GM23338 (cell line): ENCODE measurements around the gene SYK. TPM values are rescaled to one million over a fixed set of nuclear protein-coding genes. Genes with fewer than 3 reads are reported as not detected.

Experiments used
- ATAC-seq: fragments of 200-7000 bp; cut with Tn5 transposase; 3 replicates; pipeline ENCODE4 v1.9.1; 2020
- DNase-seq: peaks from one replicate; pipeline ENCODE4 v3.0.0-alpha.2; 2015; ENCODE audit warnings: low spot score
- H2AFZ ChIP-seq: fragments of 200-600 bp; sonication (generic); 2 replicates; pipeline ENCODE4 v1.8.0; 2016; ENCODE audit warnings: antibody characterized with exemption, mild to moderate bottlenecking, moderate library complexity
- H3F3A ChIP-seq: fragments of 200-600 bp; sonication (generic); replicated peaks from 2 replicates; pipeline ENCODE4 v1.8.0; 2017; ENCODE audit warnings: antibody characterized with exemption, mixed run types, low read depth
- H3K27ac ChIP-seq: fragments of 200-600 bp; sonication (generic); 2 replicates; pipeline ENCODE4 v1.6.1; 2016; ENCODE audit warnings: low read depth
- H3K27me3 ChIP-seq: fragments of 200-600 bp; sonication (generic); 2 replicates; pipeline ENCODE4 v1.8.0; 2016; ENCODE audit warnings: mild to moderate bottlenecking, mixed run types, moderate library complexity; ENCODE audit not compliant: insufficient read depth
- H3K36me3 ChIP-seq: fragments of 200-600 bp; sonication (generic); 2 replicates; pipeline ENCODE4 v1.8.0; 2016; ENCODE audit warnings: mild to moderate bottlenecking; ENCODE audit not compliant: insufficient read depth
- H3K4me1 ChIP-seq: fragments of 200-600 bp; sonication (generic); 2 replicates; pipeline ENCODE4 v1.8.0; 2016; ENCODE audit warnings: mild to moderate bottlenecking, moderate library complexity; ENCODE audit not compliant: insufficient read depth
- H3K4me2 ChIP-seq: fragments of 200-600 bp; sonication (generic); 2 replicates; pipeline ENCODE4 v1.7.1; 2017; ENCODE audit warnings: mixed run types
- H3K4me3 ChIP-seq: fragments of 200-600 bp; sonication (generic); 2 replicates; pipeline ENCODE4 v1.6.1; 2016; ENCODE audit warnings: mixed run types
- H3K79me2 ChIP-seq: fragments of 200-600 bp; sonication (generic); replicated peaks from 2 replicates; pipeline ENCODE4 v1.8.0; 2017; ENCODE audit warnings: mild to moderate bottlenecking; ENCODE audit not compliant: insufficient read depth
- H3K9me2 ChIP-seq: fragments of 200-600 bp; sonication (generic); 2 replicates; pipeline ENCODE4 v1.8.0; 2017; ENCODE audit not compliant: insufficient read depth
- H4K20me1 ChIP-seq: fragments of 200-600 bp; sonication (generic); replicated peaks from 2 replicates; pipeline ENCODE4 v1.8.0; 2017; ENCODE audit warnings: mild to moderate bottlenecking; ENCODE audit not compliant: insufficient read depth
- H3K27ac Mint-ChIP-seq: 2 replicates; pipeline ENCODE4 v1.8.0; 2020; ENCODE audit warnings: inconsistent platforms, mild to moderate bottlenecking, moderate library complexity, mixed read lengths
- H3K27me3 Mint-ChIP-seq: 3 replicates; pipeline ENCODE4 v1.8.0; 2022; ENCODE audit warnings: low read depth, mild to moderate bottlenecking, moderate library complexity, mixed read lengths, inconsistent platforms; ENCODE audit not compliant: insufficient read depth, poor library complexity
- H3K36me3 Mint-ChIP-seq: 3 replicates; pipeline ENCODE4 v1.8.0; 2021; ENCODE audit warnings: low read depth, mild to moderate bottlenecking, inconsistent platforms, moderate library complexity, mixed read lengths
- H3K4me1 Mint-ChIP-seq: 3 replicates; pipeline ENCODE4 v1.8.0; 2020; ENCODE audit warnings: mild to moderate bottlenecking, inconsistent platforms, mixed read lengths
- H3K4me3 Mint-ChIP-seq: 3 replicates; pipeline ENCODE4 v1.8.0; 2021; ENCODE audit warnings: moderate library complexity, mild to moderate bottlenecking, inconsistent platforms, mixed read lengths
- H3K9me3 Mint-ChIP-seq: 3 replicates; pipeline ENCODE4 v1.8.0; 2020; ENCODE audit warnings: moderate library complexity, mild to moderate bottlenecking, inconsistent platforms, mixed read lengths
- CTCF ChIP-seq, 2 experiments: fragments of 200-600 bp in 1 of 2; sonication (generic) in 1 of 2; conservative IDR thresholded peaks; 2 replicates each; pipeline versions ENCODE4 v1.5.1 to v1.6.1; 2016 to 2017; ENCODE audit warnings: antibody characterized with exemption in 2 of 2, low read depth in 2 of 2, mild to moderate bottlenecking in 2 of 2, moderate library complexity in 1 of 2
- EZH2phosphoT487 ChIP-seq: fragments of 200-600 bp; sonication (generic); IDR thresholded peaks from one replicate; pipeline ENCODE4 v1.8.1; 2018; ENCODE audit warnings: antibody characterized with exemption; ENCODE audit not compliant: unreplicated experiment
- NANOG ChIP-seq: IDR thresholded peaks from 2 replicates; pipeline ENCODE4 v1.6.1; 2016; ENCODE audit warnings: antibody characterized with exemption, borderline replicate concordance
- STAT1 ChIP-seq: IDR thresholded peaks from one replicate; pipeline ENCODE4 v1.6.1; 2016; ENCODE audit warnings: antibody characterized with exemption; ENCODE audit not compliant: unreplicated experiment
- ZNF331 ChIP-seq: fragments of 250-450 bp; sonication (Bioruptor Pico); IDR thresholded peaks from 2 replicates; pipeline ENCODE4 v1.5.0; 2020; ENCODE audit warnings: low read depth, mild to moderate bottlenecking, moderate library complexity
- ZNF462 ChIP-seq: fragments of 250-450 bp; sonication (Bioruptor Pico); IDR thresholded peaks from 2 replicates; pipeline ENCODE4 v1.5.0; 2020; ENCODE audit warnings: mild to moderate bottlenecking, moderate library complexity
- polyA plus RNA-seq: library from polyadenylated mRNA; unstranded; fragments of >200 nt; fragmentation: Nextera tagmentation; extraction: Ambion mirVana; gene quantifications from 2 replicates; pipeline ENCODE4 v1.2.1, GENCODE V29; 2016
- total RNA-seq: library from RNA; depleted of rRNA; stranded (reverse); fragments of >200 nt; shearing (Covaris generic); gene quantifications from 2 replicates; pipeline ENCODE4 v1.2.3, GENCODE V29; 2014

The SYK gene
- total and polyA plus RNA-seq, 2 experiments from 2014 or later: 1.5 to 5.8 TPM

DNA sequence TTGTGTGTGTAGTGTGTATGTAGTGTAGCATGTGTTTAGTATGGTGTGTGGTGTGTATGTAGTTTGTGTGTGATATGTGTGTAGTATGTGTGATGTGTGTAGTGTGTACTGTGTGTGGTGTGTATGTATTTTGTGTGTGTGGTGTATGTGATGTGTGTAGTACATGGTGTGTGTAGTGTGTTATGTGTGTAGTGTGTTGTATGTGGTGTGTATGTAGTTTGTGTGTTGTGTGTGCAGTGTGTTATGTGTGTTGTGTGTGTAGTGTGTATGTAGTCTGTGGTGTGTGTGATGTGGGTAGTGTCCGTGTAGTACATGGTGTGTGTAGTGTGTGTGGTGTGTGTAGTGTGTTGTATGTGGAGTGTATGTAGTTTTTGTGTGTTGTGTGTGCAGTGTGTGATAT, 40.0 kb downstream of the SYK start:
- H3K27me3 ChIP-seq: no peaks in the 10 kb centered on the region
- H3F3A ChIP-seq: peaks cover 16% of the 10 kb centered on the region
- no peaks in the 10 kb centered on the region for H3K36me3 ChIP-seq
- H3K79me2 ChIP-seq: no peaks in the 10 kb centered on the region
- no peaks in the 10 kb centered on the region for H3K4me1 ChIP-seq
- H3K27me3 Mint-ChIP-seq: peaks cover 2% of the 10 kb centered on the region
- H2AFZ ChIP-seq: no peak overlapping the region
- peaks cover 11% of the 10 kb centered on the region for H3K9me2 ChIP-seq
- H3K4me1 Mint-ChIP-seq: no peaks in the 10 kb centered on the region
- no peak for DNase-seq
- no peak overlapping the region for H3K4me2 ChIP-seq
- no peaks in the 10 kb centered on the region for H3K9me3 Mint-ChIP-seq
- H3K36me3 Mint-ChIP-seq: no peaks in the 10 kb centered on the region
- no peak overlapping the region for H3K4me3 ChIP-seq
- TF ChIP-seq STAT1 (no peak), CTCF (conservative IDR thresholded peaks at IDR 0.05; ENCODE audit: low read depth in 2 of 2) (no peak), ZNF462 (CRISPR knock-in tag) (no peak), EZH2phosphoT487 (no peak), NANOG (no peak), ZNF331 (no peak)
- no peaks in the 10 kb centered on the region for H4K20me1 ChIP-seq
- H3K4me3 Mint-ChIP-seq: no peak overlapping the region
- H3K27ac Mint-ChIP-seq: no peak overlapping the region
- H3K27ac ChIP-seq: no peak overlapping the region
- ATAC-seq: no peak
